Tongue (tissue), 2 donors: ENCODE results near the gene HS3ST3B1. TPM values are rescaled to one million over a fixed set of nuclear protein-coding genes. Genes with fewer than 3 reads are reported as not detected.

Source experiments
- DNase-seq: peaks from one replicate; pipeline ENCODE4 v3.0.0-alpha.2; 2015
- total RNA-seq: library from RNA; depleted of rRNA; stranded (reverse); fragments of >200 nt; gene quantifications from one replicate; pipeline ENCODE4 v1.2.3, GENCODE V29; 2014

Gene HS3ST3B1
- total RNA-seq, 1 donor from 2014 or later: 2.3 TPM

DNA sequence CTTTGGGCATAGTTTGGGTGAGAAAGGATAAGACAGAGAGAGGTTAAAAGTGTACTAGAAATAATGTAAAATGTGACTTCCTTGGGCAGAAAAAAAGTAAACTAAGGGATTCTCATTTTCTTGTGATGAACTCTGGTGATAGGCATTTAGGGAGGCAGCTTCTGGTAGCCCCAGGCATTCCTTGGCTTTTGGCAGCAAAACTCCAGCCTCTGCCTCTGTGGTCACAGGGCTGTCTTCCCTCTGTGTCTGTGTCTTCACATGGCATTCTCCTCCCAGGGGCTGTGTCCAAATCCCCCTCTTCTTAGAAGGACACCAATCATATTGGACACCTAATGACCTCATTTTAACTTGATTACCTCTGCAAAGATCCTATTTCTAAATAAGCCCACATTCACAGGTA lies 54.7 kb downstream of the HS3ST3B1 start:
- DNase-seq: no peak

DNA sequence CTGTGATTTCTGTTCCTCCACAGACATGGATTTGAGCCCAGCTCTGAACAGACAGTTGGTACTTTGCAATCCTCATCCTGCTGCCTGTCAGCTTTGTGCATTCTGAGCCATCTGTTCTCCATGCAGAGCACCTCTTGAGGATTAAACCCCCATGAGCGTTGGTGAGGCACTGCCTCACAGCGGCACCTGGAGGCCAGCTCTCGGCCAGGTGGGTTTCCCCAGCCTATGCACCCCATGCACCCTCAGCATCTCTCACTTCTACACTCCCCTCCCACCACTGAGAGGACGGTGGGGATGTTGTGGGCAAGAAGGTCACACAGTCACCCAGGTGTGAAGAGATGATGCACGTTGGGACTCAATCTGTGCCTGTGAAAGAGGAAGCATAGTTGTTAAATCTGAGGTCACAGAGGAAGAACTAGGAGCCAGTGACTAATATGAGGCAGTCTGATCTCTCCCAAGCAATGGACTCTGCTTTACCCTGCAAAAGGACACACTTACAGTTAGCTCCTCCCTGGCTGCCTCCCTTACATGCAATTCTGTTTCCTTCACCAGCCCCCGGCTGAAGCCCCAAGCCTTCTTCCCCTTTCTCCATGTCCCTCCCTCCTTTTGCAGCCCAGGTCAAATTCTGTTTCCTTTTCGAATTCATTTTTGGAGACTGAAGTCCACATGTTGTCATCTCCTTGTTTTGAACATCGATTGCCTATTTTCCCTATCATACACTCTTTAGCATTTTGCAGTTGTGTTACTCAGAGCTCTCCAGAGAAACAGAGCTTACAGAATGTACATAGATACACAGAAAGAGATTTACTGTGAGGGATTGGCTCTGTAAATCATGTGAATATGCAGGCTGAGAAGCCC lies 58.5 kb downstream of the HS3ST3B1 start:
- no peak for DNase-seq

DNA sequence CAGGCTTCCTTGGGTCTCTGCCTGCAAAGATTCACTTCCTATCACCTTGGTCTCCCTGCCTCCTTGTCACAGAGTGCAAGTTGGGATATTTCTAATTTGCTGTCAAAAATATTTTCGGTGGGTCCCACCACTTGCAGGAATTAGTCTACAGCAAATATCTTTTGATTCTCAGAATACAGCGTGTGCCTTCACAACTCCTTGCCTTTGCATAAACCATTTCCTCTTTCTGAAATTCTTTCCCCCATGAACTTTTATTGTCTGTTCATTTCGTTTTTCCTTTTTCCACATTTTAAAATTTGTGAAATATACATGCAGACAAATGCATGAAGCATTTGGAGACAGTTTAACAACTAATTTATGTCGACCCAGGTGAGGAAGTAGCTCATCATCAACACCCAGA lies 60.0 kb downstream of the HS3ST3B1 start:
- no peak for DNase-seq

DNA sequence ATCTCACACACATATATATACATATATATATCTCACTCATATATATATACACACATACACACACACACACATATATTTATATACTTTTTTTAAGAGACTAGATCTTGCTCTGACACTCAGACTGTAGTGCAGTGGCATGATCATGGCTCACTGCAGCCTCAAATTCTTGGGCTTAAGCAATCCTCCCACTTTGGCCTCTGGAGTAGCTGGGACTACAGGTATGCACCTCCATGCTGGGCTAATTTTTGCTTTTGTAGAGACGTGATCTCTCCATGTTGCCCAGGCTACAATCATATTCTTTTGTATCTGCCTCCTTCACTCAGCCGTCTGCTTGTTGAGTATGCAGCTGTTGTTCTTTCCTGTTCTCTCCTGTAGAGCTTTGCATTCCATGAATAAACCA lies 60.6 kb downstream of the HS3ST3B1 start:
- no peak for DNase-seq

DNA sequence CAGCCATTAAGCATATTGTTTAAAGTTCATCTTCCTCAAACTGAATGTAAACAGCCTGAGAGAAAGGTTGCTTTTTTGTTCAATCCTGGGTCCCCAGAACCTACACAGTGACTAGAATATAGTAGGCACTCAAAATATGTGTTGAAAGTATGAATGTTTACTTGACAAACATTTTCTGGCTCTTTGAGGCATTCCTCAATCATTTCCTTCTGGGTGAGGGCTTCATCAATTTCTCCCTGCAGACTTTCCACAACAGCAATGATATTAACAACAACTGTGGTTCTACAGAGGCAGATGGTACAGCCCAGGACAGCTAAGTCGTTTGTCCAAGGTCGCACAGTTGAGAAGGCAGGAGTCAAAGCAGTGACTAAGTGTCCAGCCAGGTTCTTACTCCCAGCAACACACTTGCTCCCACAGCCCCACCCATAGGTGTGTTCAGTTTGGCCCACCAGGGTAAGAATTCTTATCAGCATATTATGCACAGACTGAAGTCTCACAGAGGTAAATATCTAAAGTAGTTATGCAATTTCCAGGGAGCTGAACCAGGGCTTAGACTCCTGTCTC lies 61.1 kb downstream of the HS3ST3B1 start:
- no peak for DNase-seq

DNA sequence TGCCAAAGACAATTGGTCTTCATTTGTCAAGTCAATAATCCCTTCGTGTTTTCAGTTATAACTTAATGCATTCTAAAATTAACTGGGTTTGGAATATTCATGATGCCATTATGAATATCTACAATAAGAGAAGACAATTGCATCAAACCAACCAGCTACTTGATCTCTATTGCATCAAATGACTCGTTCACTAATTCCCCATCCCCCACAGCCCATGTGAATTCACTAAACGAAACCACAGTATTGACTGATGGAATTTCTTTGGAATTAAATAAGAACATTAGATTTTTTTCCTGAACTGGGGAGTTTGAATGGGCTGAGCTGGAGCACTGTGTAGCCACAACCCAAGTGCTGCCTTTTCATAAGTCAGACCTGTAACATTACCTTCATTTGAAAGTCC lies 65.3 kb downstream of the HS3ST3B1 start:
- DNase-seq: no peak

DNA sequence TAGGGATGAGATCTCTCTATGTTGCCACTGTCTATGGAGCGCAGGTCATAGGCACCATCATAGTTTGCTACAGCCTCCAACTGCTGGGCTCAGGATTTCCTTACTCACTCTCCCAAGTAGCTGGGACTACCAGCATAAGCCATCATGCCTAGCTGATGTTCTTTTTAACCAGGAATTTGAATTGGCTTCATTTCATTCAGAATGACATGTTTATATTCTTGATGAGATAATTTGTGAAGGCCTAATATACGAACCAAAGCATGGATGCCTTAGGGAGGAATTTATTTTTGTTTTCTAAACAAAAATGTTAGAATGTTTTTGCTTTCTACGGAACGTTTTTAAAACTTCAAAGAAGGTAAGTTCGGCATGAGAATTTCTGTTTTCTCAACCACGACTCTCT lies 71.6 kb downstream of the HS3ST3B1 start:
- DNase-seq: no peak

DNA sequence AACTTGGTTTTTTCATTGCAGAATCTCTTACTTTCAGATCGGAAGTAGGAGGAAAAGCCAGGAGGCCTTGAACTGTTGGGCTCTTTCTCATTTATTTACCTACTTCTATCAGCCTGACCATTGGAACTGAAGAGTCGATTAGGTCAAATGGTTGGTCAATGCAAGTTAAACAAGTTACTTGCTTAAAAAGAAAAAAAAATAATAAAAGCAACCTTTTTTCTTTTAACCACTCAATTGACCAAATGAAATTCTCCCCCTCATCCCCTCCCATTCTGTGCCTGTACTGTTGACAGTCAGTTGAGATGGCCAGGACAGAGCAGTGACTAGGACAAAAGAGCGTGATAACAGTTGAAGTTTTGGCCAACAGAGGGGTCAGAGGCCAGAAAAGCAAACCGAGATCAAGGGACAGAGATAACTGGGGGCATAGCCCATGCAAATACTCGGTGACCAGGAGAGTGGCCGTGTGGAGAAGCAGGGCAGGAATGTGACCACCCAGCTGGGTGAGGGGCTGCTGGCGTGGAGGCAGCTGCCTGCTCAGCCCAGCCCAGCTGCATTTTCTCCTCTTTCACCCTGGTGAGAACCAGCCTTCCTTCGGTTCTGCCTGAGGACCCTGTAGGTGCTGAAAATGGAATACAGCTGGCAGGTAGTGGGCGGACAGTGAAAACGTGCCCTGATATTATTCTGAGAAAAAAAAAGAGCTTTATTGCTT lies 72.2 kb downstream of the HS3ST3B1 start:
- DNase-seq: peak; percentile 51

DNA sequence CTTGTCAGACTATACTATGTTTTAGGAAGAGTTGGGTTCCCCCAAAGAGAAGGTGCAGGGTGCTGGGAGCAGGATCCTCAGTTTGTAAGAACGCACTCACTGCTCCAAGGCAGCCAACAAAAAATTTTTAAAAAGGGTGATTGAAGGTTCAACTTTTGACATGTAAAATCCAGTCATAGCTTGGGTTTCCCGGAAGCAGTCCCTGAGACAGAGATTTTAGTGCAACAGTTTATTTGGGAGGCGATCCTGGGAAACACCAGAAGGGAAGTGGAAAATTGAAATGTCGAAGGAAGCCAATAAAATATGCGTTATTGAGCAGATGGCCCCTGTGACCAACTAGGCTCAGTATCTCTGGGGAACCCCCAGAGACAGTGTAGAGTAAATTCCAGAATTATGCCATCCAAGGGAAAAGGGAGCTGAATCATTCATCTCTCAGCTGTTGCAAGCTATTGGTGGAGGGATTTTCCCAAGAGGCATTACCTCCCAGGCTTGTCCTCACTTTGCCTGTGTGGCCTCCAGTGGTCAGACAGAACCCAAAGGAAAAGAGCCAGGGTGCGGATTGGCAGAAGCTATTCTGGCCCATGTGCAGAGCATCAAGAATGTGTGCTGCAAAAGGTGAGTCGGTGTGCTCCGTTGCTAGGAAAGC lies 72.9 kb downstream of the HS3ST3B1 start:
- DNase-seq: peak; percentile 24

DNA sequence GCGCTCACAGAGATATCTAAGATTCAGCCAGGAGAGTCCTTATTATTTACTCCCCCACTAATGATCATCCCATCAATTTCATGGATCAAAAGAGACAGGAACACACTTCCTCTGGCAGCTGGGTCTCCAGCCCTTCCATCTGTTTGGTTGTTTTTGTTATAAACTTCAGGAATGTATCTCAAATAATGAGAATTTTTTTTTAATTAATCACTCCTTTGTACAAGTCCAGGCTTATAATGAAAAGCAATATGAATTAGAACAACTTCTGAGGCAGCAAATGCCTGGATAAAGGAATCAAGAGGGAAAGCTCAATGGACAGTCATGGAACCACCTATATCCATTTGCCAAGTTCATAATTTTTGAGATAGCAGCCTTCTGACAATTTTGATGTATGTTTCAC lies 73.4 kb downstream of the HS3ST3B1 start:
- DNase-seq: no peak

DNA sequence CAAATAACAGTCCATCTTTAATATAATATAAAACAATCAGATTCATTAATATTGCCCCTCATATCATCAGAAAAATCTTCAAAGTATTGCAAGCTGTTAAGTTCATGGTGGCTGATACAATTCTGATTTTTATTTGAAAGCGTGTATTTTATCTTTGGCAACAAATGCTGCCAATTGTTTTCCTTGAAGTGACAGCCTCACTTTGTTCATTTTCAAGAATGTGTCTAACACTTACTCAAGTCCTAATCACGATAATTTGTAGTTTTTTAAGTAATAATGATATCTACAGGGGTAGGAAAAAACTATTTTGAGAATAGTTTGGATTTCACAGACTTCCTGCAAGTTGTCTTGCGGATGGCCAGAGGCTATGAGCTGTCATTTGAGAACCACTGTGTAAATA lies 75.8 kb downstream of the HS3ST3B1 start:
- no peak for DNase-seq

DNA sequence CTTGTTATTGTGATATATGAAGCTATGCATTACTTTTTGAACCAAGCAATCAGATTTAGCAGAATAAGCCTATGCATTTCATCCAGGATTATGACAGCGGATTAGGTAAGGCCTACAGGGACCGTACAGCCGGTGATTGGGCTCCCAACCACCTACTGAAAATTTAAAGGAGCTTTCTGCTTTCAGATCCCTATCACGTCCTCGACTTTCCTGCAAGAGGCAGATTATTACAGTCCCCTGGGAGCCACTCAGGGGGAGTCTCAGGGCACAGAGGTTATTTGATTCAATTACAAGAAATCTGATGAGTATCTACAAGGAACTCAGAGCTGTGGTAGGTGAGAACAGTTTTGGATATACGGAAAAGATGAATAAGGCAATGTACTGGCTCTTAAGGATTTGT lies 80.7 kb downstream of the HS3ST3B1 start:
- no peak for DNase-seq

DNA sequence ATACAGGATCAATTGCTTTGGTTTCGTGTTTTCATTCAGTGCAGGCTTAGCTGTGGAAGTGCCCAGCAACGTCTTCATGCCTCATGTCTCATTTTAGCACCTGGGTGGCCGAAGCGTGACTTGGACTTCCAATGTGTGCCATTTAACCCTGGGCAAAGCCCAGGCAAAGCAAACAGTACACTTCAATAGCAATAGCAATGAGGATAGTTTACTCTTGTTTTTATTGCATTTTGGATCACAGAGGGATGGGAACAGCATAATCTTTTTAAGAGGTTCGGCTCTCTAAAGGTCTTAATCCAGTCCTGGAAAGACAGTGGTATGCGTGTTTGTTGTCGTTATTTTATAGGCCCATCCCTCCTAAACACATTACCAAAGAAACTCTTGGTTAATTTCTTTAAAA lies 86.2 kb downstream of the HS3ST3B1 start:
- DNase-seq: no peak

DNA sequence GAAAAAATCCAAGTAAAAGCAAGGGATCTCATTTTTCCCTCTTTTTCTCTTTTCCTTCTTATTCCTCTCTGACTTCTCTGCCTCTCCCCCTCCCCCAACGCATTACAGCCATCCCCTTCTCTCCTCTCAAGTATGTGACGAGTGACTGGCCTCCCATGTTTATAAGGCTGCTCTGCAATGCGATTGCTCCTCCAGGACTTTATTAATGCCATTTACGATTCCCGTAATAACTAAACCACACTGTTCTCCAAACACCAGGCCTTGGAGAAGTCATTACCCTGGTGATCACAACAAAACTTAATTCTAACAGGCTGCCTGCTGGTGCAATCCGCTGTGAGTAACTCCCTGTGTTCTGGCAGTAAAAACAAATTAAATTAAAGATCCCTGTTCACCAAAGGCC lies 88.8 kb downstream of the HS3ST3B1 start:
- DNase-seq: no peak

DNA sequence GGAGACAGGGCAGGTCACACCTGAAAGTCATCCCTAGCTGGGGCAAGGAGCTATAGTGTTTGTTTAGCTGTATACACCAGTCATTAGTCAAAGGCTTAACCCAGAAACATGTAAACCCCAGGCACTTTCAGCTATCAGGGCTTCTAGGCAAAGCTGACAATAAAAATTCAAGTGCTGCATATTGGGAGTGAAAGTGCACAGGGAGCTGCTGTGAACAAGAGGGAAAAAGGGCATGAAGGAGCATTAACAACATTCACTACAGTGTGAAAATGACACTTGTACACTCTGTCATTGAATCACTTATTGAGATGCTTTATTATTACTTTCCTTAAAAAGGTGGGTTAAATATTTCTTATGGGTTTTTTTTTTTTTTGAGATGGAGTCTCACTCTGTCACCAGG lies 92.8 kb downstream of the HS3ST3B1 start:
- DNase-seq: no peak

DNA sequence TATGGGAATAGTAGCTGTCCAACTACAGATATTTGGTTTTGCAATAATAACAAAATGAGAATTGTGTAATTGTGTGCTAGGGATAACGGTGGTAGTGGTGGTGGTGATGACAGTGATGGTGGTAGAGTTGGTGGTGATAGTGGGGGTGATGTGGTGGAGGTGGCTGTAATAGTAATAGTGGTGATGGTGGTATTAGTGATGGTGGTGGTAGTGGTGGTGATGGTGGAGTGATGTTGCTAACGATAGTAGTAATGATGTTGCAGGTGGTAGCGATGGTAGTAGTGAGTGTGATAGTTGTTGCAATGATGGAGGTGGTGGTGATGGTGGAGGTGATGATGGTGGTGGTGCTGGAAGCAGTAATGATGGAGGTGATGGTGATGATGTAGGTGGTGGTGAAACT lies 94.4 kb downstream of the HS3ST3B1 start:
- DNase-seq: no peak

DNA sequence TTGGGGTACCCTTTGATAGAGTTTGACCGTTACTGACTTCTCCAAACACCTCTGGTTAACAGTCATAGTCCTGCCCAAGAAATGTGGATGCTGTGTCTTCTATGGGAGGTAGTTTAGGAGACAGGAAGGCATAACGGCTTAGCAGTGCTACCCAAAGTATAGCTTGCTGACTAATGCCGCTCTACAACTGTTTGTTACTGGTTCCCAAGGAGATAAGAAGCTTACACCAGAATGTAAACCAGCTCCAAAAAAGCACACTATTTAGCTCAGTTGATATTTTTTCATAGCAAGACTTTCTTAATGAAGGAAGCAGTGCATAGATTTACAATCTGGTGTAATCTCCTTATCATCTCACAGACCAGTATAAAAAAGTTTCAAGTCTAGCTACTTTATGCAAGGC lies 95.7 kb downstream of the HS3ST3B1 start:
- peak; percentile 29 for DNase-seq

DNA sequence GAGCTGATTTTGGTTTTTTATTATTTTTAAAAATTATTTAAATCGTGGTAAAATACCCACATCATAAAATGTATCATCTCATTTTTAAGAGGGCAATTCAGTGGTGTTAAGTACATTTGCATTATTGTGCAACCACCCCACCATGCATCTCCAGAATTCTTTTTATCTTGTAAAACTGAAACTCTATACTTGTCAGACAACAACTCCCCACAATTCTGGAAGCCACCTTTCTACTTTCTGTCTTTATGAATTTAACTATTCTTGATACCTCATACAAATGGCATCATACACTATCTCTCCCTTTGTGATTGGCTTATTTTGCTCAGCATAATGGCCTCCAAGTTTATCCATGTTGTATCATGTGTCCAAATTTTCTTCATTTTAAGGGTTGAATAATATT lies 97.9 kb downstream of the HS3ST3B1 start:
- DNase-seq: no peak

Other genes with a start within 250 kb of the HS3ST3B1 start
- 42.4 TPM for gene COX10, start 231.6 kb upstream of the HS3ST3B1 start, total RNA-seq
- gene CDRT15, start 64.2 kb upstream of the HS3ST3B1 start, total RNA-seq: not detected